Heart left ventricle (tissue), 16 donors: ENCODE measurements around the gene RITA1. TPM values are rescaled to one million over a fixed set of nuclear protein-coding genes. Genes with fewer than 3 reads are reported as not detected.

ENCODE experiments used
- ATAC-seq, 4 donors: fragments of 200-7000 bp; cut with Tn5 transposase; one replicate each; pipeline ENCODE4 v1.9.1; 2020 to 2022; ENCODE audit warnings: moderate library complexity in 4 of 4, mild to moderate bottlenecking in 3 of 4, moderate number of reproducible peaks in 1 of 4
- DNase-seq, 5 donors: peaks; one replicate each; pipeline ENCODE4 v3.0.0-alpha.2; 2020
- H3K27ac ChIP-seq, 12 donors: fragments of 200-600 bp; sonication (generic) in 4 of 12; one replicate each; pipeline versions ENCODE4 v1.5.0 to v1.8.0; 2016 to 2022; ENCODE audit warnings: mild to moderate bottlenecking in 2 of 12
- H3K27me3 ChIP-seq, 9 donors: fragments of 200-600 bp; sonication (generic) in 2 of 9; one replicate each; pipeline versions ENCODE4 v1.5.1 to v1.8.0; 2016 to 2022; ENCODE audit warnings: mild to moderate bottlenecking in 3 of 9
- H3K36me3 ChIP-seq, 9 donors: fragments of 200-600 bp; sonication (generic) in 2 of 9; one replicate each; pipeline versions ENCODE4 v1.5.0 to v1.8.0; 2018 to 2022; ENCODE audit warnings: mild to moderate bottlenecking in 2 of 9
- H3K4me1 ChIP-seq, 12 donors: fragments of 200-600 bp; sonication (generic) in 4 of 12; one replicate each; pipeline versions ENCODE4 v1.5.0 to v1.8.0; 2016 to 2022; ENCODE audit warnings: mild to moderate bottlenecking in 3 of 12
- H3K4me3 ChIP-seq, 12 donors: fragments of 200-600 bp; sonication (generic) in 4 of 12; one replicate each; pipeline versions ENCODE4 v1.5.0 to v1.8.0; 2017 to 2022; ENCODE audit warnings: mild to moderate bottlenecking in 9 of 12, moderate library complexity in 4 of 12
- H3K9me3 ChIP-seq, 12 donors: fragments of 200-600 bp; sonication (generic) in 4 of 12; one replicate each; pipeline versions ENCODE4 v1.5.0 to v1.8.0; 2016 to 2022; ENCODE audit warnings: mild to moderate bottlenecking in 1 of 12
- POLR2A ChIP-seq, 2 donors: fragments of 450-650 bp; IDR thresholded peaks; one replicate each; pipeline ENCODE4 v1.6.1; 2017; ENCODE audit warnings: antibody characterized with exemption in 2 of 2, mild to moderate bottlenecking in 2 of 2, moderate library complexity in 2 of 2
- WGBS, 4 donors: extraction: QIAGEN DNeasy Blood & Tissue Kit in 2 of 4; methylation state at CpG; one replicate each; pipeline versions ENCODE4 v1.1.5 to v1.1.7; 2013 to 2018; 5-methylcytosine and 5-hydroxymethylcytosine counted together
- intact Hi-C, 10 donors: fragments of 100-400 bp; cut with DNase I; formaldehyde crosslinking; loops; one replicate each; pipeline versions ENCODE4 v1.11.1 to v1.14.2; 2022
- polyA plus RNA-seq, 2 donors: library from polyadenylated mRNA; stranded (reverse); fragments of 200-250 nt; gene quantifications; one replicate each; pipeline ENCODE4 v1.2.3, GENCODE V29; 2013
- total RNA-seq, 9 donors: library from RNA; depleted of rRNA in 2 of 9; stranded (reverse); fragments of >200 nt in 2 of 9; fragmentation: NEBNext Ultra II Directional in 3 of 9; extraction: Animal tissue kit (Norgen Biotek cat#: 25700) in 3 of 9; gene quantifications; one replicate each; pipeline versions ENCODE4 v1.1.0 to v1.2.4, GENCODE V29; 2016 to 2023
- TF ChIP-seq, protein P1 (sequence below), 12 donors: fragments of 200-600 bp; sonication (generic) in 4 of 12; IDR thresholded peaks; one replicate each; pipeline versions ENCODE4 v1.5.0 to v1.8.0; 2018 to 2022; ENCODE audit warnings: antibody characterized with exemption in 12 of 12, mild to moderate bottlenecking in 5 of 12
- donor health status: ischemic (EF 13 %, LVEDD 7.1; RV severe dilation, severe dysfunction).
- donor health status: healthy with polysubstance abuse.
- donor health status: DM: no; HTN: yes; CAD: no.
- donor health status: DM: no; HTN: no; CAD: no.
- donor health status: ischemic (EF 25% LVEDD 6.9; RV normal size, moderate dysfunction).
- donor health status: ischemic (EF 25% LVEDD 5.7; RV mildly dilated, moderate dysfunction).
- donor health status: healthy.
- donor health status: DM: yes; HTN: yes; CAD: no.
- donor health status: ischemic (EF 35%, LVEDD 5.7; RV mildly dilated, moderate dysfunction).
- donor health status: nonischemic (EF 11% LVEDD 7.7; RV severe dilation, severe dysfunction).
- donor health status: DM: yes; HTN: yes; CAD: no.
- donor health status: PGD.
- donor health status: ischemic (EF 29% LVEDD 5.4; RV normal size, mild dysfunction).
- donor health status: nonischemic (EF 23%, LVEDD 6.1; RV moderate dilation, normal function).

RITA1 gene
- total and polyA plus RNA-seq, 11 donors, result 10.4 to 30.7 (median 14.7) TPM

GRCh38 chr12:113170926-113171325, 14.6 kb upstream of the RITA1 start:
- Histone ChIP-seq H3K9me3 (no peaks in the 10 kb centered on the region), H3K27me3 (no peaks in the 10 kb centered on the region), H3K36me3 (peaks cover 3 to 99% (median 95%) of the 10 kb centered on the region in 9 donors), H3K4me3 (no peak overlapping the region), H3K27ac (no peak overlapping the region), H3K4me1 (no peaks in the 10 kb centered on the region)
- 88 to 96% (median 93%) methylated on average over 4 of the region's 4 CpGs for WGBS, 4 donors
- intact Hi-C loops, result loop anchor here in 2 of 10 donors (5.0 kb wide), 2 partner anchors 119 to 124 kb away; no protein-coding TSS in a partner anchor
- no peak for TF ChIP-seq POLR2A (IDR thresholded peaks at IDR 0.05)
- TF ChIP-seq, protein P1, sequence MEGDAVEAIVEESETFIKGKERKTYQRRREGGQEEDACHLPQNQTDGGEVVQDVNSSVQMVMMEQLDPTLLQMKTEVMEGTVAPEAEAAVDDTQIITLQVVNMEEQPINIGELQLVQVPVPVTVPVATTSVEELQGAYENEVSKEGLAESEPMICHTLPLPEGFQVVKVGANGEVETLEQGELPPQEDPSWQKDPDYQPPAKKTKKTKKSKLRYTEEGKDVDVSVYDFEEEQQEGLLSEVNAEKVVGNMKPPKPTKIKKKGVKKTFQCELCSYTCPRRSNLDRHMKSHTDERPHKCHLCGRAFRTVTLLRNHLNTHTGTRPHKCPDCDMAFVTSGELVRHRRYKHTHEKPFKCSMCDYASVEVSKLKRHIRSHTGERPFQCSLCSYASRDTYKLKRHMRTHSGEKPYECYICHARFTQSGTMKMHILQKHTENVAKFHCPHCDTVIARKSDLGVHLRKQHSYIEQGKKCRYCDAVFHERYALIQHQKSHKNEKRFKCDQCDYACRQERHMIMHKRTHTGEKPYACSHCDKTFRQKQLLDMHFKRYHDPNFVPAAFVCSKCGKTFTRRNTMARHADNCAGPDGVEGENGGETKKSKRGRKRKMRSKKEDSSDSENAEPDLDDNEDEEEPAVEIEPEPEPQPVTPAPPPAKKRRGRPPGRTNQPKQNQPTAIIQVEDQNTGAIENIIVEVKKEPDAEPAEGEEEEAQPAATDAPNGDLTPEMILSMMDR (IDR thresholded peaks at IDR 0.05), result no peak
- ATAC-seq (no peak), DNase-seq (no peak)

DNA sequence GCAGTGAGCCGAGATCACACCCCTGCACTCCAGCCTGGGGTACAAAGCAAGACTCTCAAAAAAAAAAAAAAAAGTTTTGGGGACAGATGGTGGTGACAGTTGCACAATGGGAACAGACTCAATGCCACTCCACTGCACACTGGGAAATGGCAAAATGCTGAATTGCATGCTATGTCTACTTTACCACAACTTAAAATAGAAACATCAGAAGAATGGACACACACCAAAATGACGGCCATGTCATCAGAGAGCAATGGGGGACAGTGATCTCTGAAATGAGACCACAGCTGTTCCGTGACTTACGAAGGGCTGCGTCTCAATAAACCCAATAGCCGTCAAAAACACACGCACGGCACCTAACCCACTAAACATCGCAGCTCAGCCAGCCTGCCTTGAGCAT, 14.0 kb upstream of the RITA1 start:
- no peak overlapping the region for H3K27ac ChIP-seq
- 96 to 97% (median 97%) methylated on average over 9 of the region's 9 CpGs for WGBS, 4 donors
- no peaks in the 10 kb centered on the region for H3K27me3 ChIP-seq
- peaks cover 3 to 99% (median 95%) of the 10 kb centered on the region in 9 donors for H3K36me3 ChIP-seq
- no peak overlapping the region for H3K4me3 ChIP-seq
- no peaks in the 10 kb centered on the region for H3K9me3 ChIP-seq
- no peak for ATAC-seq
- TF ChIP-seq POLR2A (IDR thresholded peaks at IDR 0.05), result no peak
- TF ChIP-seq, protein P1 (IDR thresholded peaks at IDR 0.05), result no peak
- peak in 1 of 5 donors; percentile 10 for DNase-seq
- H3K4me1 ChIP-seq, result no peaks in the 10 kb centered on the region
- intact Hi-C loops, result loop anchor here in 2 of 10 donors (5.0 kb wide), 2 partner anchors 119 to 124 kb away; no protein-coding TSS in a partner anchor

GRCh38 chr12:113172185-113172584, 13.3 kb upstream of the RITA1 start:
- peaks cover 3 to 99% (median 96%) of the 10 kb centered on the region in 9 donors for H3K36me3 ChIP-seq
- TF ChIP-seq POLR2A (IDR thresholded peaks at IDR 0.05), result no peak
- TF ChIP-seq, protein P1 (IDR thresholded peaks at IDR 0.05), result no peak
- peak in 1 of 5 donors; percentile 18 for DNase-seq
- no peaks in the 10 kb centered on the region for H3K27me3 ChIP-seq
- intact Hi-C loops, result loop anchor here in 3 of 10 donors (2.0 to 5.0 kb wide), 3 partner anchors 120 to 125 kb away; no protein-coding TSS in a partner anchor
- WGBS, 4 donors, result 95 to 97% (median 96%) methylated on average over 20 of the region's 20 CpGs
- no peak overlapping the region for H3K27ac ChIP-seq
- no peak overlapping the region for H3K4me3 ChIP-seq
- peaks cover 0 to 3% (median 0%) of the 10 kb centered on the region in 12 donors for H3K9me3 ChIP-seq
- no peak for ATAC-seq
- no peaks in the 10 kb centered on the region for H3K4me1 ChIP-seq

DNA sequence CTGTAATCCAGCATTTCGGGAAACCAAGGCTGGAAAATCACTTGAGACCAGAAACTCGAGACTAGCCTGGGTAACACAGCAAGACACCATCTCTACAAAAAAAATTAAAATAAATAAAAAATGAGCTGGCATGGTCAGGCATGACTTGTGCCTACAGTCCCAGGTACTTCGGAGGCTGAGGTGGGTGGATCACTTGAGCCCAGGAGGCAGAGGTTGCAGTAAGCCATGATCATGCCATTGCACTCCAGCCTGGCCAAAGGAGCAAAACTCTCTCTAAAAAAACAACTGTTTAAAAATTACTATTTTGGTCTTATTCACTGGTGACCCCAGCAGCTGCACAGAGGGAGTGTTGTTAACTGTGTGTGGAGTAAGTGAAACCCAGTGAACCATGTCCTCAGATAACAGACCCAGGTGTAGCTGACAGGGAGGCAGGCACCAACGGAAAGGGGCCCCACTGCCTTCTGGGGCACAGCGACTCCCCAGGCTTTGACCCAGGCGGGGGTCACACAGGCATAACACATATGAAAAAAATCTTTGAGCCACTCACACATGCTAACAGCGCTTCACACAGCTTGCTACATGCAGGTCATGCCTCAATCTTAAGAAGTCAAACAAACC, 12.3 kb upstream of the RITA1 start:
- Histone ChIP-seq H3K27me3 (no peaks in the 10 kb centered on the region), H3K27ac (no peak overlapping the region), H3K36me3 (peaks cover 3 to 99% (median 96%) of the 10 kb centered on the region in 9 donors), H3K9me3 (peaks cover 0 to 9% (median 0%) of the 10 kb centered on the region in 12 donors), H3K4me1 (no peaks in the 10 kb centered on the region), H3K4me3 (no peak overlapping the region)
- TF ChIP-seq, protein P1 (IDR thresholded peaks at IDR 0.05), result no peak
- TF ChIP-seq POLR2A (IDR thresholded peaks at IDR 0.05), result no peak
- ATAC-seq (no peak), DNase-seq (no peak)
- intact Hi-C loops, result loop anchor here in 3 of 10 donors (2.0 to 5.0 kb wide), 3 partner anchors 121 to 126 kb away; no protein-coding TSS in a partner anchor
- WGBS, 4 donors, result 91 to 95% (median 93%) methylated on average over 7 of the region's 7 CpGs
